ENCODE results near the gene IDH1.

IDH1 gene

GRCh38 chr2:208208335-208209085 lies 46.4 kb downstream of the IDH1 start:
- DNase-seq = no peak

DNA sequence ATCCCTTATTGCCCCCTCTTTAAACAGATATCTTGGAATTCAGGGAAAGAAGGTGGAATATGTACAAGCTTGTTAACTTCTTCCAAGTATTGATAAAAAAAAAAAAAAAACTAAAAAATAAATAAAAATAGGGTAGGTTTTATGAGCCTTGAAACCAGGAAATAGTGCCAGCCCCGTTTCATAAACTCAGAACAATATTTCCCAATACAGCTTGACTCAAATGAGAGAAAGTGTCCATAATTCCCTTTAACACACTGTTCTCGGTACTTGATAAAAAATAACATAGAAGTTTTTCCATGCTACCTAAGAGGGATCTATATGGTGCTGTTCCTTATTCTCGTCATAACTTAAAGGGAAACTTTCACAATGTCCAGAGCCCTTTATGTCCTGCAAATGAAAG lies 47.1 kb downstream of the IDH1 start:
- DNase-seq = no peak

DNA sequence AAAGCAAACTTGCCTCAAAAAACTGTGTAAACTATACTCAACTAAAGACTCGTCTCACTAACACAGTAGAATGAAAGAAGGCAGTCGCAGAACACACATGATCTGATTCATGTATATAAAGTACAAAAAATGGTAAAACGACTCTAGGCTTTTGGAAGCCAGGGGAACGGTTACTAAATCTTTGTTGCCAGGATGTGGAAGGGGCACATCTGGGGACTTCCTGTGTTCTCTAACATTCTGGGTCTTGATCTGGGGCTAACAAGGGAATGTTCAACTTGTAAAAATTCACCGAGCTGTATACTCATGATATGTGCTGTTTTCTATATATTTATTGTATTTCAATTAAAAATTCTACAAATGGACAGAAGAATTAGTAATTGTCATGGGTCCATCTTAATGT lies 50.7 kb downstream of the IDH1 start:
- no peak for DNase-seq

GRCh38 chr2:208195531-208195930 lies 59.3 kb downstream of the IDH1 start:
- no peak for DNase-seq

- DNase-seq = no peak
Observed at GRCh38 chr2:208192611-208193236, 62.1 kb downstream of the IDH1 start.

- DNase-seq = no peak
Observed at GRCh38 chr2:208189810-208190503, 64.9 kb downstream of the IDH1 start, which contains the start of gene C2orf80. C2orf80 (minus strand) TSS chr2:208190030; CDS start chr2:208186986, 3,044 bp downstream.

DNA sequence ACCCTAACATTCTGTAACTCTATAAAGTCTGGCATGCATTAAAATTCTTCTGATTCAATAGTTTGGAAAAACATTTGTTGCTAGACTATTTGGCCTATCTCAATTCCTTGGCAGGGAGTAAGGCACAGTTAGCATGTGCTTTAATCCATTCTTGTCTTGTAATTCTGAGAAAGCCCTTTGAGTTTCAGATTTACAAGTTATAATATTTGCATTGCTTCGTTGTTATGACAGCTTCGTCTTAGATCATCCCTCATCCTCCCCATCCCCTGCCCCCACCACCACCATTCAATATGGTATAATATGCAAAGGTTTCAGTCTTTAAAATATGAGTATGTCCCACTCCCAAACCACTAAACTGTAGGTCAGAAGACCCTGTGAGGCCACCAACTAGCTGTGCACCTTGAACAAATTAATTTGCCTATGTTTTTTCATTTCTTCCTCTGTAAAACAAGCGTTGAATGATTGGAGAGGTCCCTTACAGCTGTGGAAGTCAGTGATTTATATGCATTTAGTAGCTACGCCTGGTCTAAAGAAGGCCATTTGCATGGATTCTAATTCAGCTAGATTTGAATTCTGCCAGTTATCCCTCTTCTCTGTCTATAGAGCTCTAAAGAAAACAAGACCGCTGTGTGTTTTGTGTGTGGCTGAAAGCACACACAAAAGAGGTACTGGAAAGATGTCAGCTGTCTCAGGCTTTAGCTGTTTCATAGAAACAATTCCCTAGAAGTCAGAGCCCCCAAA lies 65.6 kb downstream of the IDH1 start:
- no peak for DNase-seq

DNA sequence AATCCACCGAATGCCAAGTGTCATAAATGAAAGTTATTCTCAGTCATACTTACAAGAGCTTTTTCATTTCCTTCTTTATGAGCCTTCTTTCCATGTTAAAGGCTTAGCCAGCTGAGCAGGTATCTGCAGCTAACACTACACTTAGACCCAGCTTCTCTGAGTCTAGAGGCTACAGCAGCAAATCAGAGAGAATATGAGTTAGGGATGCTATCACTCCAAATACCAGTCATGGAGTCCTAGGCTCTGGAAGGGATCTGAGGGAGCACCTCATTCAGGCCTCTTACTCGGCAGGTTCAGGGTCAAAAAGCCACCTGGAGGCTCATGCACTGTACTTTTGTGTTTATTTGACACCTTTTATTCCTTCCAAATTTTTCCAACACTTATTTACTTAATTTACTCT lies 68.0 kb downstream of the IDH1 start:
- DNase-seq = no peak

GRCh38 chr2:208186465-208186864 lies 68.4 kb downstream of the IDH1 start:
- no peak for DNase-seq
